GM10248 (cell line): Measurements from ENCODE around the gene LRRC18.

ENCODE experiments used
- CTCF ChIA-PET: fragments of 300-600 bp; sonication (Branson Sonifier 250); formaldehyde crosslinking; extraction: SDS; loops from one replicate; lab custom pipeline; 2021; ENCODE audit warnings: antibody characterized with exemption; lab: Yijun Ruan, JAX
- POLR2A ChIA-PET: fragments of 350-650 bp; sonication (Branson Sonifier 250); formaldehyde crosslinking; extraction: SDS; loops from one replicate; lab custom pipeline; 2020; ENCODE audit warnings: antibody characterized with exemption; lab: Yijun Ruan, JAX
- DNase-seq: peaks from one replicate; pipeline ENCODE4 v3.0.0; 2012; ENCODE audit errors: extremely low spot score
- CTCF ChIP-seq: IDR thresholded peaks from 2 replicates; pipeline ENCODE4 v1.5.1; 2012; ENCODE audit warnings: mild to moderate bottlenecking, low read depth; ENCODE audit errors: extremely low read depth, missing control alignments, control extremely low read depth

Gene LRRC18

GRCh38 chr10:48900371-48900801, 39.3 kb downstream of the LRRC18 start:
- ChIA-PET POLR2A (no interaction called here), CTCF (no interaction called here)
- no peak for TF ChIP-seq CTCF
- no peak for DNase-seq

GRCh38 chr10:48899781-48900180, 39.9 kb downstream of the LRRC18 start:
- no peak for TF ChIP-seq CTCF
- POLR2A ChIA-PET = no interaction called here

GRCh38 chr10:48898426-48898825, 41.2 kb downstream of the LRRC18 start:
- no peak for DNase-seq
- ChIA-PET POLR2A (no interaction called here), CTCF (interaction anchor here (0.7 to 0.8 kb wide), 2 partner anchors 12 to 242 kb away, joined by 3 read pairs; no protein-coding TSS in a partner anchor)
- TF ChIP-seq CTCF = no peak

More at GRCh38 chr10:48899781-48900180, 39.9 kb downstream of the LRRC18 start:
- DNase-seq = no peak
- CTCF ChIA-PET = no interaction called here

- POLR2A ChIA-PET = no interaction called here
- no peak for DNase-seq
- no peak for TF ChIP-seq CTCF
- CTCF ChIA-PET = no interaction called here
Observed at GRCh38 chr10:48897441-48897790, 42.2 kb downstream of the LRRC18 start.

- no peak for TF ChIP-seq CTCF
- CTCF ChIA-PET = interaction anchor here (1.4 to 1.7 kb wide), 2 partner anchors 9 to 11 kb away, joined by 3 to 4 read pairs; no protein-coding TSS in a partner anchor
- no peak for DNase-seq
- POLR2A ChIA-PET = no interaction called here
Observed at GRCh38 chr10:48896756-48897440, 42.7 kb downstream of the LRRC18 start.

- TF ChIP-seq CTCF = no peak
- POLR2A ChIA-PET = no interaction called here
- CTCF ChIA-PET = interaction anchor here (0.7 to 1.7 kb wide), 6 partner anchors 9 to 240 kb away, joined by 3 to 5 read pairs (median 3); no protein-coding TSS in a partner anchor
- no peak for DNase-seq
Observed at GRCh38 chr10:48895803-48896195, 43.8 kb downstream of the LRRC18 start.
